Prostate gland (tissue), 2 donors: Measurements from ENCODE around the gene LSM4.

Experiments
- CTCF ChIP-seq, 4 experiments: fragments of 200-600 bp in 2 of 4; fragments of 450-650 bp in 2 of 4; sonication (generic) in 2 of 4; IDR thresholded peaks; 1 replicate in 3 of 4; 2 replicates in 1 of 4; pipeline ENCODE4 v1.5.1; 2016 to 2019; ENCODE audit warnings: antibody characterized with exemption in 4 of 4, mild to moderate bottlenecking in 2 of 4, moderate library complexity in 2 of 4
- POLR2A ChIP-seq: fragments of 450-650 bp; IDR thresholded peaks from one replicate; pipeline ENCODE4 v1.6.1; 2016; ENCODE audit warnings: antibody characterized with exemption, mild to moderate bottlenecking
- POLR2AphosphoS5 ChIP-seq: sonication (generic); formaldehyde crosslinking; IDR thresholded peaks from one replicate; pipeline ENCODE4 v1.6.1; 2017; ENCODE audit warnings: antibody characterized with exemption

- TF ChIP-seq CTCF (IDR thresholded peaks at IDR 0.05) (peak in 1 of 4 experiments; percentile 3), POLR2AphosphoS5 (no peak), POLR2A (no peak)
Observed at GRCh38 chr19:18278521-18279265, 44.2 kb downstream of the LSM4 start.
